ENCODE results near the gene DDX56.

- TF ChIP-seq ZFP3 (CRISPR knock-in tag; IDR thresholded peaks at IDR 0.05) (no peak), RARB (CRISPR knock-in tag; IDR thresholded peaks at IDR 0.05) (no peak), PPARA (CRISPR knock-in tag; IDR thresholded peaks at IDR 0.05; ENCODE audit: borderline replicate concordance) (no peak), PATZ1 (CRISPR knock-in tag; IDR thresholded peaks at IDR 0.05; ENCODE audit: borderline replicate concordance) (no peak), POU6F1 (CRISPR knock-in tag; IDR thresholded peaks at IDR 0.05; ENCODE audit: borderline replicate concordance, low read depth) (no peak), ARNTL (CRISPR knock-in tag; IDR thresholded peaks at IDR 0.05; ENCODE audit: borderline replicate concordance, low read depth) (no peak), TOX (CRISPR knock-in tag; IDR thresholded peaks at IDR 0.05; ENCODE audit: borderline replicate concordance) (no peak), CSDC2 (CRISPR knock-in tag; IDR thresholded peaks at IDR 0.05) (no peak), SNAI2 (CRISPR knock-in tag; IDR thresholded peaks at IDR 0.05) (no peak), ZNF70 (CRISPR knock-in tag; IDR thresholded peaks at IDR 0.05) (no peak)
Measured at GRCh38 chr7:44541028-44541869, 32.5 kb downstream of the DDX56 start, which contains the start of gene NPC1L1.

All from SK-N-SH treated with all-trans-retinoic acid at 6 μM for 48 hours (cell line).